GM08714 (cell line): Measurements from ENCODE around the gene ZDHHC8.

ENCODE experiments used
- H3K4me3 ChIP-seq: fragments of 200-500 bp; sonication (Bioruptor generic); 2 replicates; pipeline ENCODE4 v1.5.1; 2014; ENCODE audit warnings: mild to moderate bottlenecking, low read length, inconsistent platforms
- ZNF274 ChIP-seq: IDR thresholded peaks from 2 replicates; pipeline ENCODE4 v1.6.1; 2012; ENCODE audit warnings: mild to moderate bottlenecking, low read depth, low read length

ZDHHC8 gene

GRCh38 chr22:20181194-20181883 lies 49.7 kb downstream of the ZDHHC8 start:
- TF ChIP-seq ZNF274: no peak

DNA sequence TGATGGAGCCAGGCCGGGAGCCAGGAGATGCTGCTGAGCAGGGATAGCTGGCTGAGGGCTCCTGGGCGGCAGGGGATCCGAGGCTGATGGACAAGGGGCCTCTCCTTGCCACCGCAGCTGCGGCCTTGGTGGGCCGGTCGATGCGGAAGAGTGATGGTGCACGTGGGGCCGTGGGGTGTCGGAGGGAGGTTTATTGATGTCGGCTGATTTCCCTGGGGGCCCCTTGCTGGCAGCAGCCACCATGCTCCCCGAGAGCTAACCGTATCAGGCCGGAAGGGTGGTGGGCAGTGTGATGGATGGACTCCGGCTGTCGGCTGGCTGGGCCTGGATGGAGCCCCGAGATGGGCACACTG lies 50.3 kb downstream of the ZDHHC8 start:
- no peak for TF ChIP-seq ZNF274
- H3K4me3 ChIP-seq: no peak overlapping the region

More at GRCh38 chr22:20181194-20181883, 49.7 kb downstream of the ZDHHC8 start:
- no peak overlapping the region for H3K4me3 ChIP-seq

- no peak for TF ChIP-seq ZNF274
- H3K4me3 ChIP-seq: no peak overlapping the region
These were observed 50.8 kb downstream of the ZDHHC8 start for GRCh38 chr22:20182365-20182764.

DNA sequence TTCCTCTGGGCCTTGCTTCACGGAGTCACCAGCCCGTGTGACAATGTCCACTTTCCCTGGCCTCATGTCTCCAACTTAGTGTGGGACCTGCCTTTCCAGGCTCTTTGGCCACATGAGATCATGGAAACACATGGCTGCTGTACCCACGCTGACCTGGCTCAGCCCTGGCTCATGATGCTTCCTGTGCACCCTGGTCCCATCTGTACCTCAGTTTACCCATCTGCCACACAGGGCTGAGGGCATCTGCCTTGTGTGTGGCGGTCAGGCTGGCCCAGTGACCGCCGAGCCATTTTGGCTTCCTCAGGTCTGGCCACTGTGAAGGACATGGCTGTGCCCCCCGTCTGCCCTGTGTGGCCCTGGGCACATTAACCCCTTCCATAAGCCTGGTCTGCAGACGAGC lies 51.5 kb downstream of the ZDHHC8 start:
- no peak overlapping the region for H3K4me3 ChIP-seq
- TF ChIP-seq ZNF274: no peak

DNA sequence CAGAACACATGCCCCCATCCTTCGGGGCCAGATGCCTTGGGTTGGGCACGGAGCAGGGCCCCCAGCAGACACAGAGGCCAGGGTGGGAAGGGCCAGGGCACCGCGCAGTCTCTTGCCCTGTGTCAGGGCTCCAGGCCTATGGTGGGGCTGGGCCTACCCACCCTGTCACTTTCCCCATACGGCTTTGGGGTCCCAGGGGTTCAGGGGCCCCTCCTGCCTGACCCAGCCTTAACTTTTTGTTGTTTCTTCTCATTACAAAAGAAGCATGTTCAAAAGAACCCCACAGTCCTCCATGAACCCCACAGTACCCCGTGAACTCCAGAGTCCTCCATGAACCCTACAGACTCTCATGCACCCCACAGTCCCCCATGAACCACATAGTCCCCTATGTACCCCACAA lies 52.2 kb downstream of the ZDHHC8 start:
- H3K4me3 ChIP-seq: no peak overlapping the region
- no peak for TF ChIP-seq ZNF274

DNA sequence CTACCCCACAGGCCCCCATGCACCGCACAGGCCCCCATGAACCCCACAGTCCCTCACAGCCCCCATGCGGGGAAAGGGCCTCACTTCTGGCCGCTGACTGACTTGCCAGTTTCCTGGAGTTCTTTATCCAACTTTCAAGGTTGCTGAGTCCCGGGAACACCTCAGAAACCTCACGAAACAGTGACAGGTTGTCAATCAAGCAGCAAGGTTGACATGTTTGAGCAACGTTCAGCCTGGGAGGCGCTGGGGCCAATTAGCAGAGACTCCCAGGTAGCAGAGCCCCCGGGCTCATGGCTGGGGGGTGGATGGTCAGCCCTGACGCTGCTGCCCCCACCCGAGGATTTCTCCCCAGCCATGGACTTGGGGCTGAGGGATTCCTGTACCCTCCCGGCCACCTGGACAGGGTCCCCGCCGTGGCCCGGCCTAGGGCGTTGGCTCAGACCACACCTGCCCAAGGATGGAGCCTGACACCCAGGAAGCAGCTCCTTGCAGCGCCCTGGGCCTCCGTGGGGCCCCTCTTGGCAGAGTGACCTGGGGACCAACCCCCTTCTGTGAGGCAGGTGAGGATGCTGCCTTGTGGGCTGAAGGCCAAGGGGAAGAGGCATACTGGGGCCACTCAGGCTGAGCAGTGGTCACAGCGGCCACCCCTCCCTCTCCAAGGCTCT lies 53.0 kb downstream of the ZDHHC8 start:
- H3K4me3 ChIP-seq: no peak overlapping the region
- no peak for TF ChIP-seq ZNF274

- no peak overlapping the region for H3K4me3 ChIP-seq
- TF ChIP-seq ZNF274: no peak
These were observed 54.1 kb downstream of the ZDHHC8 start for GRCh38 chr22:20185750-20186149.

DNA sequence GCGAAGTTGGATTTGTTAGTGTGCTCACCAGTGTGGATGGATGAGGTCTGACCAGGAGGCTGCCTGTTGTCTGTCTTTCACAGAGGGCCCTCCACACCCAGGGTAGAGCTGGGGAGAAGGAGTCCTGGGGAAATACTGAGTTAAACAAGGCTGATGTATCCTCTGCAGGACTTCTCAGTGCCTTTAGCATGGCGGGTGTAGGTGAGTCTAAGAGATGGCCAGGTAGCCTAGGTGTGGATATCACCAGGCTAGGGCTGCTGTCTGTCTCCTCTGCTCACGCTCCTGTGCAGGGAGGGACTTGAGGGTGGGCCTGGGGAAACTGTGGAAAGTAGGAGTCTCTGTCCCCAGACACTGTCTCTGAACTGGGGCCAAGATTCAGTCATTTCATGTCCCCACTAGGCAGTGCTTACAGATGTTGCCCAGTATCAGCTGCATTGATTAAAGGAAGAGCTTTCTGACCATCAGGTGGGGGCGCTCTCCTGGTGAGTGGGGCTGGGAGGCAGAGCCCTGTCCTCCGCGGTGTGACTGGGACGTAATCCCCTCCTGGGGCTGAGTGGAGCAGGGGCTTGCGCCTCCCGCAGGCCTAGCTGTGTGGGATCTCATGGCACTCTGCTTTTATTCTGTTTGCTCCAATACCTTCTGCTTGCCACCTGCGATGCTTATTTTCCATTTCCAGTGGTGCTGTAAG lies 54.7 kb downstream of the ZDHHC8 start:
- no peak overlapping the region for H3K4me3 ChIP-seq
- no peak for TF ChIP-seq ZNF274

GRCh38 chr22:20186871-20187546 lies 55.4 kb downstream of the ZDHHC8 start:
- no peak overlapping the region for H3K4me3 ChIP-seq
- no peak for TF ChIP-seq ZNF274

GRCh38 chr22:20187777-20188566 lies 56.4 kb downstream of the ZDHHC8 start:
- TF ChIP-seq ZNF274: no peak

DNA sequence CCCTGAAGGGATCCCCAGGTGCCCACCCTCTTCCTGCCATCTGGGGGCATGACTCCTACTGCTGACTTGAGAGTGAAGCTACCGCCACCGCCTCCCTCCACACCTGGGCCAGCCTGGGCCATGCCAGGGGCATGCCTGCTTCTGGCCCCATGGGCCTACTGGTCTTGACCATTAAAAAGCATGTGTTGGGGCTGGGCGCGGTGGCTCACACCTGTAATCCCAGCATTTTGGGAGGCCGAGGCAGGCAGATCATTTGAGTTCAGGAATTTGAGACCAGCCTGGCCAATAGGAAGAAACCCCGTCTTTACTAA lies 56.9 kb downstream of the ZDHHC8 start:
- no peak for TF ChIP-seq ZNF274
- no peak overlapping the region for H3K4me3 ChIP-seq

More at GRCh38 chr22:20187777-20188566, 56.4 kb downstream of the ZDHHC8 start:
- H3K4me3 ChIP-seq: no peak overlapping the region

GRCh38 chr22:20191000-20191515 lies 59.5 kb downstream of the ZDHHC8 start:
- H3K4me3 ChIP-seq: no peak overlapping the region
- TF ChIP-seq ZNF274: no peak

DNA sequence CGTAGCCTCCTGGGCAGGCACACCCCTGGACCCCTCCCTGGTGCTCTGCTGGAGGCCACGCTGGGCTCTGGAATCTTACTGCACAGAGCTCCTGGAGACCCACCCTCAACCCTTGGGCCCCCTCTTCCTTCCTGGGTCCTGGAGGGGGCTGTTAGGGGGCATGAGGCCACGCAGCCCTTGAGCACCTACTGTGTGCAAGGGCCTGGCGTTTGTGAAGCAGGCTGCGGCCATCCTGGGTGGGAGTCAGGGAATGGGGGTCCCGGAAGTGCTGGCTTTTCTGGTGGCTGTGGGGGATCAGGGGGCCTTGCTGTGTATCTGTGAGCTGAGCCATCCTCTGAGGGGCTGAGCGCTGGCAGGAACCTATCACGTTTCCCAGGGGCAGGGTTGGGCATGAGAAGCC lies 60.2 kb downstream of the ZDHHC8 start:
- TF ChIP-seq ZNF274: no peak

GRCh38 chr22:20192293-20192971 lies 60.8 kb downstream of the ZDHHC8 start:
- H3K4me3 ChIP-seq: no peak overlapping the region
- TF ChIP-seq ZNF274: no peak

More for the DNA sequence above, 60.2 kb downstream of the ZDHHC8 start:
- H3K4me3 ChIP-seq: no peak overlapping the region
